ENCODE results near the gene TOR4A. TPM values are rescaled to one million over a fixed set of nuclear protein-coding genes. Genes with fewer than 3 reads are reported as not detected.
A peak's percentile ranks its signal among the peaks of the same experiment; 100 is the strongest.

Gene TOR4A
- polyA plus RNA-seq, 4 donors: 3.4 to 21.5 (median 15.4) TPM

GRCh38 chr9:137278721-137279711 is 1.5 kb downstream of the TOR4A start:
- peaks cover 0 to 9% (median 0%) of the 10 kb centered on the region in 3 donors for H3K27me3 ChIP-seq (ENCODE audit: control insufficient read depth in 3 of 3, insufficient read depth in 3 of 3, low read length in 3 of 3)
- no peaks in the 10 kb centered on the region for H3K9me3 ChIP-seq (ENCODE audit: control insufficient read depth in 2 of 2, insufficient read depth in 1 of 2, low read depth in 1 of 2, low read length in 1 of 2)
- peaks cover 0 to 57% (median 2%) of the 10 kb centered on the region in 3 donors for H3K36me3 ChIP-seq (ENCODE audit: control insufficient read depth in 3 of 3, insufficient read depth in 2 of 3, low read depth in 1 of 3, low read length in 3 of 3)
- FAIRE-seq: no peak
- WGBS, 3 donors: 81 to 88% (median 87%) methylated on average over 122 to 139 of the region's 139 CpGs
- peaks cover 2 to 53% (median 9%) of the 10 kb centered on the region in 3 donors for H3K4me1 ChIP-seq (ENCODE audit: control insufficient read depth in 3 of 3, insufficient read depth in 2 of 3, low read depth in 1 of 3, low read length in 2 of 3)
- H3K4me3 ChIP-seq (ENCODE audit: low read depth in 1 of 3, low read length in 3 of 3): peak overlapping the region; percentile 56 to 87 (median 69)
- no peak for DNase-seq
- no peak overlapping the region for H3K27ac ChIP-seq (ENCODE audit: low read depth in 1 of 3, low read length in 2 of 3)

- Histone ChIP-seq H3K27me3 (ENCODE audit: control insufficient read depth in 3 of 3, insufficient read depth in 3 of 3, low read length in 3 of 3) (peaks cover 0 to 9% (median 0%) of the 10 kb centered on the region in 3 donors), H3K27ac (ENCODE audit: low read depth in 1 of 3, low read length in 2 of 3) (no peak overlapping the region), H3K4me3 (ENCODE audit: low read depth in 1 of 3, low read length in 3 of 3) (no peak overlapping the region), H3K4me1 (ENCODE audit: control insufficient read depth in 3 of 3, insufficient read depth in 2 of 3, low read depth in 1 of 3, low read length in 2 of 3) (peaks cover 0 to 47% (median 9%) of the 10 kb centered on the region in 3 donors), H3K9me3 (ENCODE audit: control insufficient read depth in 2 of 2, insufficient read depth in 1 of 2, low read depth in 1 of 2, low read length in 1 of 2) (peaks cover 0 to 6% of the 10 kb centered on the region in 2 donors), H3K36me3 (ENCODE audit: control insufficient read depth in 3 of 3, insufficient read depth in 2 of 3, low read depth in 1 of 3, low read length in 3 of 3) (peaks cover 0 to 50% (median 2%) of the 10 kb centered on the region in 3 donors)
- WGBS, 3 donors: 82 to 86% (median 84%) methylated on average over 40 to 41 of the region's 41 CpGs
- DNase-seq (peak in 1 of 2 donors; percentile 23), FAIRE-seq (no peak)
These were observed 2.4 kb downstream of the TOR4A start for GRCh38 chr9:137279741-137280473.

GRCh38 chr9:137280474-137281344 is 3.2 kb downstream of the TOR4A start:
- Histone ChIP-seq H3K36me3 (ENCODE audit: control insufficient read depth in 3 of 3, insufficient read depth in 2 of 3, low read depth in 1 of 3, low read length in 3 of 3) (peaks cover 0 to 44% (median 2%) of the 10 kb centered on the region in 3 donors), H3K4me3 (ENCODE audit: low read depth in 1 of 3, low read length in 3 of 3) (peak overlapping the region in 2 of 3 donors; percentile 21 to 22), H3K27ac (ENCODE audit: low read depth in 1 of 3, low read length in 2 of 3) (no peak overlapping the region), H3K9me3 (ENCODE audit: control insufficient read depth in 2 of 2, insufficient read depth in 1 of 2, low read depth in 1 of 2, low read length in 1 of 2) (peaks cover 0 to 10% of the 10 kb centered on the region in 2 donors), H3K4me1 (ENCODE audit: control insufficient read depth in 3 of 3, insufficient read depth in 2 of 3, low read depth in 1 of 3, low read length in 2 of 3) (peaks cover 0 to 42% (median 9%) of the 10 kb centered on the region in 3 donors), H3K27me3 (ENCODE audit: control insufficient read depth in 3 of 3, insufficient read depth in 3 of 3, low read length in 3 of 3) (peaks cover 0 to 9% (median 0%) of the 10 kb centered on the region in 3 donors)
- 41 to 77% (median 62%) methylated on average over 27 to 85 of the region's 85 CpGs for WGBS, 3 donors
- DNase-seq: peak in 1 of 2 donors; percentile 59
- FAIRE-seq: no peak

- DNase-seq (no peak), FAIRE-seq (no peak)
- WGBS, 3 donors: 72 to 90% (median 89%) methylated on average over 36 to 39 of the region's 39 CpGs
- Histone ChIP-seq H3K9me3 (ENCODE audit: control insufficient read depth in 2 of 2, insufficient read depth in 1 of 2, low read depth in 1 of 2, low read length in 1 of 2) (peaks cover 0 to 10% of the 10 kb centered on the region in 2 donors), H3K27me3 (ENCODE audit: control insufficient read depth in 3 of 3, insufficient read depth in 3 of 3, low read length in 3 of 3) (peaks cover 0 to 9% (median 0%) of the 10 kb centered on the region in 3 donors), H3K4me1 (ENCODE audit: control insufficient read depth in 3 of 3, insufficient read depth in 2 of 3, low read depth in 1 of 3, low read length in 2 of 3) (peaks cover 0 to 35% (median 8%) of the 10 kb centered on the region in 3 donors), H3K36me3 (ENCODE audit: control insufficient read depth in 3 of 3, insufficient read depth in 2 of 3, low read depth in 1 of 3, low read length in 3 of 3) (peaks cover 0 to 40% (median 2%) of the 10 kb centered on the region in 3 donors), H3K4me3 (ENCODE audit: low read depth in 1 of 3, low read length in 3 of 3) (no peak overlapping the region), H3K27ac (ENCODE audit: low read depth in 1 of 3, low read length in 2 of 3) (no peak overlapping the region)
These were observed 4.0 kb downstream of the TOR4A start for GRCh38 chr9:137281345-137282116.

- no peak for FAIRE-seq
These were observed 9.5 kb downstream of the TOR4A start for GRCh38 chr9:137286975-137287383.

GRCh38 chr9:137293094-137293481 is 15.6 kb downstream of the TOR4A start:
- H3K36me3 ChIP-seq (ENCODE audit: control insufficient read depth in 3 of 3, insufficient read depth in 2 of 3, low read depth in 1 of 3, low read length in 3 of 3): peaks cover 0 to 18% (median 0%) of the 10 kb centered on the region in 3 donors
- DNase-seq (no peak), FAIRE-seq (no peak)
- peaks cover 0 to 12% of the 10 kb centered on the region in 2 donors for H3K9me3 ChIP-seq (ENCODE audit: control insufficient read depth in 2 of 2, insufficient read depth in 1 of 2, low read depth in 1 of 2, low read length in 1 of 2)
- peaks cover 0 to 39% (median 0%) of the 10 kb centered on the region in 3 donors for H3K4me1 ChIP-seq (ENCODE audit: control insufficient read depth in 3 of 3, insufficient read depth in 2 of 3, low read depth in 1 of 3, low read length in 2 of 3)
- WGBS, 3 donors: 39 to 67% (median 60%) methylated on average over 15 of the region's 15 CpGs
- peak overlapping the region; percentile 91 to 95 (median 94) for H3K27ac ChIP-seq (ENCODE audit: low read depth in 1 of 3, low read length in 2 of 3)
- peaks cover 0 to 6% (median 0%) of the 10 kb centered on the region in 3 donors for H3K27me3 ChIP-seq (ENCODE audit: control insufficient read depth in 3 of 3, insufficient read depth in 3 of 3, low read length in 3 of 3)
- peak overlapping the region in 1 of 3 donors; percentile 2 for H3K4me3 ChIP-seq (ENCODE audit: low read depth in 1 of 3, low read length in 3 of 3)

More at GRCh38 chr9:137286975-137287383, 9.5 kb downstream of the TOR4A start:
- no peaks in the 10 kb centered on the region for H3K27me3 ChIP-seq (ENCODE audit: control insufficient read depth in 3 of 3, insufficient read depth in 3 of 3, low read length in 3 of 3)
- peak; percentile 89 to 90 for DNase-seq
- H3K4me1 ChIP-seq (ENCODE audit: control insufficient read depth in 3 of 3, insufficient read depth in 2 of 3, low read depth in 1 of 3, low read length in 2 of 3): no peaks in the 10 kb centered on the region
- no peak overlapping the region for H3K27ac ChIP-seq (ENCODE audit: low read depth in 1 of 3, low read length in 2 of 3)
- H3K36me3 ChIP-seq (ENCODE audit: control insufficient read depth in 3 of 3, insufficient read depth in 2 of 3, low read depth in 1 of 3, low read length in 3 of 3): peaks cover 0 to 13% (median 0%) of the 10 kb centered on the region in 3 donors
- no peak overlapping the region for H3K4me3 ChIP-seq (ENCODE audit: low read depth in 1 of 3, low read length in 3 of 3)
- peaks cover 0 to 10% of the 10 kb centered on the region in 2 donors for H3K9me3 ChIP-seq (ENCODE audit: control insufficient read depth in 2 of 2, insufficient read depth in 1 of 2, low read depth in 1 of 2, low read length in 1 of 2)
- 41 to 47% (median 41%) methylated on average over 14 of the region's 14 CpGs for WGBS, 3 donors

GRCh38 chr9:137293482-137294090 is 16.1 kb downstream of the TOR4A start:
- 18 to 60% (median 34%) methylated on average over 29 of the region's 29 CpGs for WGBS, 3 donors
- peaks cover 0 to 44% (median 0%) of the 10 kb centered on the region in 3 donors for H3K4me1 ChIP-seq (ENCODE audit: control insufficient read depth in 3 of 3, insufficient read depth in 2 of 3, low read depth in 1 of 3, low read length in 2 of 3)
- peaks cover 0 to 23% (median 0%) of the 10 kb centered on the region in 3 donors for H3K36me3 ChIP-seq (ENCODE audit: control insufficient read depth in 3 of 3, insufficient read depth in 2 of 3, low read depth in 1 of 3, low read length in 3 of 3)
- peak overlapping the region; percentile 91 to 95 (median 94) for H3K27ac ChIP-seq (ENCODE audit: low read depth in 1 of 3, low read length in 2 of 3)
- H3K27me3 ChIP-seq (ENCODE audit: control insufficient read depth in 3 of 3, insufficient read depth in 3 of 3, low read length in 3 of 3): peaks cover 0 to 6% (median 0%) of the 10 kb centered on the region in 3 donors
- H3K9me3 ChIP-seq (ENCODE audit: control insufficient read depth in 2 of 2, insufficient read depth in 1 of 2, low read depth in 1 of 2, low read length in 1 of 2): peaks cover 0 to 12% of the 10 kb centered on the region in 2 donors
- FAIRE-seq (no peak), DNase-seq (peak; percentile 95 to 99)
- H3K4me3 ChIP-seq (ENCODE audit: low read depth in 1 of 3, low read length in 3 of 3): peak overlapping the region in 1 of 3 donors; percentile 17

All from small intestine (tissue), 7 donors.